Neural cell (in vitro differentiated cells): ENCODE data around the gene DEFB132.

Experiments
- TAF1 ChIP-seq: IDR thresholded peaks from 2 replicates; pipeline ENCODE4 v1.6.1; 2012; ENCODE audit warnings: low read depth
- TF ChIP-seq, protein P1 (sequence below): fragments of 450-650 bp; IDR thresholded peaks from 2 replicates; pipeline ENCODE4 v1.5.1; 2014; ENCODE audit warnings: antibody characterized with exemption, mild to moderate bottlenecking, moderate library complexity; ENCODE audit not compliant: poor library complexity, severe bottlenecking
- TF ChIP-seq, protein P2 (sequence below): IDR thresholded peaks from 2 replicates; pipeline ENCODE4 v1.6.1; 2012; ENCODE audit warnings: borderline replicate concordance

DNA sequence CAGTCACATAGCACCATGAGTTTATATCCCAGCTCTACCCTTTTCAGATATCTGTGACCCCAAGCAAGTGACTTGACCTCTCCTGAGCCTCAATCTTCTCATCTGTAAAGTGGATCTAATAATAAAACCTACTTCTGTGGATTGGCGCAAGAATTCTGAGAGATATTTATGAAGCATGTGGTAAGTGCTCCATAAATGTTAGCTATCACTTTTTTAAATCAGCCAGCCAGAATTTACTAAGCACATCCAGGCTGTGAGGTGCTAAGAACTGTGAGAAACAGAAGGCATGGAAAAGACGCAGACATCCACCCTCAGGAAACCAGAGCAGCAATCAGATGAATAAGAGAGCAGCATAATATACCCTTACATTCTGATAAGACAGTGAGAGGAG is 32.2 kb downstream of the DEFB132 start:
- TF ChIP-seq, protein P1, sequence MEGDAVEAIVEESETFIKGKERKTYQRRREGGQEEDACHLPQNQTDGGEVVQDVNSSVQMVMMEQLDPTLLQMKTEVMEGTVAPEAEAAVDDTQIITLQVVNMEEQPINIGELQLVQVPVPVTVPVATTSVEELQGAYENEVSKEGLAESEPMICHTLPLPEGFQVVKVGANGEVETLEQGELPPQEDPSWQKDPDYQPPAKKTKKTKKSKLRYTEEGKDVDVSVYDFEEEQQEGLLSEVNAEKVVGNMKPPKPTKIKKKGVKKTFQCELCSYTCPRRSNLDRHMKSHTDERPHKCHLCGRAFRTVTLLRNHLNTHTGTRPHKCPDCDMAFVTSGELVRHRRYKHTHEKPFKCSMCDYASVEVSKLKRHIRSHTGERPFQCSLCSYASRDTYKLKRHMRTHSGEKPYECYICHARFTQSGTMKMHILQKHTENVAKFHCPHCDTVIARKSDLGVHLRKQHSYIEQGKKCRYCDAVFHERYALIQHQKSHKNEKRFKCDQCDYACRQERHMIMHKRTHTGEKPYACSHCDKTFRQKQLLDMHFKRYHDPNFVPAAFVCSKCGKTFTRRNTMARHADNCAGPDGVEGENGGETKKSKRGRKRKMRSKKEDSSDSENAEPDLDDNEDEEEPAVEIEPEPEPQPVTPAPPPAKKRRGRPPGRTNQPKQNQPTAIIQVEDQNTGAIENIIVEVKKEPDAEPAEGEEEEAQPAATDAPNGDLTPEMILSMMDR: no peak
- TF ChIP-seq, protein P2, sequence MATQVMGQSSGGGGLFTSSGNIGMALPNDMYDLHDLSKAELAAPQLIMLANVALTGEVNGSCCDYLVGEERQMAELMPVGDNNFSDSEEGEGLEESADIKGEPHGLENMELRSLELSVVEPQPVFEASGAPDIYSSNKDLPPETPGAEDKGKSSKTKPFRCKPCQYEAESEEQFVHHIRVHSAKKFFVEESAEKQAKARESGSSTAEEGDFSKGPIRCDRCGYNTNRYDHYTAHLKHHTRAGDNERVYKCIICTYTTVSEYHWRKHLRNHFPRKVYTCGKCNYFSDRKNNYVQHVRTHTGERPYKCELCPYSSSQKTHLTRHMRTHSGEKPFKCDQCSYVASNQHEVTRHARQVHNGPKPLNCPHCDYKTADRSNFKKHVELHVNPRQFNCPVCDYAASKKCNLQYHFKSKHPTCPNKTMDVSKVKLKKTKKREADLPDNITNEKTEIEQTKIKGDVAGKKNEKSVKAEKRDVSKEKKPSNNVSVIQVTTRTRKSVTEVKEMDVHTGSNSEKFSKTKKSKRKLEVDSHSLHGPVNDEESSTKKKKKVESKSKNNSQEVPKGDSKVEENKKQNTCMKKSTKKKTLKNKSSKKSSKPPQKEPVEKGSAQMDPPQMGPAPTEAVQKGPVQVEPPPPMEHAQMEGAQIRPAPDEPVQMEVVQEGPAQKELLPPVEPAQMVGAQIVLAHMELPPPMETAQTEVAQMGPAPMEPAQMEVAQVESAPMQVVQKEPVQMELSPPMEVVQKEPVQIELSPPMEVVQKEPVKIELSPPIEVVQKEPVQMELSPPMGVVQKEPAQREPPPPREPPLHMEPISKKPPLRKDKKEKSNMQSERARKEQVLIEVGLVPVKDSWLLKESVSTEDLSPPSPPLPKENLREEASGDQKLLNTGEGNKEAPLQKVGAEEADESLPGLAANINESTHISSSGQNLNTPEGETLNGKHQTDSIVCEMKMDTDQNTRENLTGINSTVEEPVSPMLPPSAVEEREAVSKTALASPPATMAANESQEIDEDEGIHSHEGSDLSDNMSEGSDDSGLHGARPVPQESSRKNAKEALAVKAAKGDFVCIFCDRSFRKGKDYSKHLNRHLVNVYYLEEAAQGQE: no peak
- no peak for TF ChIP-seq TAF1
